GM12801 (cell line): ENCODE results near the gene OSGEPL1.

Experiments used
- CTCF ChIP-seq: IDR thresholded peaks from one replicate; pipeline ENCODE4 v1.5.1; 2011; ENCODE audit warnings: control low read depth; ENCODE audit not compliant: insufficient read length; ENCODE audit errors: extremely low read depth

The OSGEPL1 gene

GRCh38 chr2:189762551-189763298, at the start of gene OSGEPL1:
OSGEPL1 (minus strand) TSS chr2:189762792; CDS start chr2:189761640, 1,152 bp downstream.
- TF ChIP-seq CTCF, result no peak

GRCh38 chr2:189803431-189803830, 40.8 kb upstream of the OSGEPL1 start:
- no peak for TF ChIP-seq CTCF

- TF ChIP-seq CTCF, result no peak
Measured at GRCh38 chr2:189802396-189802912, 39.9 kb upstream of the OSGEPL1 start.

GRCh38 chr2:189799531-189799930, 36.9 kb upstream of the OSGEPL1 start:
- no peak for TF ChIP-seq CTCF

GRCh38 chr2:189799030-189799331, 36.4 kb upstream of the OSGEPL1 start:
- no peak for TF ChIP-seq CTCF

GRCh38 chr2:189798312-189799029, 35.9 kb upstream of the OSGEPL1 start:
- TF ChIP-seq CTCF, result no peak

- TF ChIP-seq CTCF, result no peak
Measured at GRCh38 chr2:189797902-189798301, 35.3 kb upstream of the OSGEPL1 start.
